GM15510 (cell line): ENCODE data around the gene CUTA.

Source experiments
- POLR2A ChIP-seq: IDR thresholded peaks from 3 replicates; pipeline ENCODE4 v1.6.1; 2011; ENCODE audit warnings: borderline replicate concordance; ENCODE audit not compliant: insufficient read length; ENCODE audit errors: extremely low read depth

The CUTA gene, protein sequence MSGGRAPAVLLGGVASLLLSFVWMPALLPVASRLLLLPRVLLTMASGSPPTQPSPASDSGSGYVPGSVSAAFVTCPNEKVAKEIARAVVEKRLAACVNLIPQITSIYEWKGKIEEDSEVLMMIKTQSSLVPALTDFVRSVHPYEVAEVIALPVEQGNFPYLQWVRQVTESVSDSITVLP

DNA sequence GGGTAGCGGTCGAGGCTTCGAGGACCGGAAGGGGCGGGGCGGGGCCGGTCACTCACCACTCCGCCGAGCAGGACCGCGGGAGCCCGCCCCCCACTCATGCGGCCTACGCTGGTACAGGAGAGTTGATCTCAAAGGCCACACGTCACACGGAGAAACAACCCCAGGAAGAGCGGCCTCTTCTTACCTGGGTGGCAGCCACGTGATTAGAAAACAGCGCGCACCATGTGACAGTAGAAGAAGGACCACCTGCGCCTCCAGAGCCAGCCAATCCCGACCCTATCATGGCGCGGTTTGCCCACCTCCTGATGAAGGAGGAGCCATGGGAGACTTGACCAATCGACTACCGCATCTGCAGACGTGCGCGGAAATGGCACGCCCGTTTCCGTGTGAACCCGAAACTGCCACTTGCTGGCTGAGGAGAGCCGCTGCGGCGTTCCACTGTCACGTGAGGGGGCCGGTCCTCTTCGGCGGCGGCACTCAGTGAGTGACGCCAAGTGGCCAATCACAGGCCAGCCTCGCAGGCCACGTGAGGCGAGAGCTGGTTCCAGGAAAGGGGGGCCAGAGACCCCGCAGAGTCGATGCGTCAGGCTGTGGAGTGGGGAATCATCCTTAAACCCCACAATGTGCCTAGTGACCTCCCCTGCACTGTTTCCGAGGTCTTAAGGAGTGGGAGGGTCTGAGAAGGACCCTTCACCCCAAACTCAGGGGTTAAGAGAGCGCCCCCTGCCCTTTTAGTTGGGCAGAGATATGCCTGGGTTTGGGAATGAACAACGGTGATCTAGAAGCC is at the start of gene CUTA:
TSS of gene CUTA (minus strand) at position 205 of the 787 bp plus-strand sequence. CDS start at position 98, 107 bp downstream.
- TF ChIP-seq POLR2A = peak; percentile 62

DNA sequence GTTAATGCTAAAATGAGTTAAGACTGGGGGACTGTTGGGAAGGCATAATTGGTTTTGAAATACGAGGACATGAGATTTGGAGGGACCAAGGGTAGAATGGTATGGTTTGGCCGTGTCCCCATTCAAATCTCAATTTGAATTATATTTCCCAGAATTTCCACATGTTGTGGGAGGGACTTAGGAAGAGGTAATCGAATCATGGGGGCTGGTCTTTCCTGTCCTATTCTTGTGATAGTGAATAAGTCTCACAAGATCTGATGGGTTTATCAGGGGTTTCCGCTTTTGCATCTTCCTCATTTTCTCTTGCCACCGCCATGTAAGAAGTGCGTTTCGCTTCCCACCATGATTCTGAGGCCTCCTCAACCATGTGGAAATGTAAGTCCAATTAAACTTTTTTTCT is 49.2 kb upstream of the CUTA start:
- no peak for TF ChIP-seq POLR2A

DNA sequence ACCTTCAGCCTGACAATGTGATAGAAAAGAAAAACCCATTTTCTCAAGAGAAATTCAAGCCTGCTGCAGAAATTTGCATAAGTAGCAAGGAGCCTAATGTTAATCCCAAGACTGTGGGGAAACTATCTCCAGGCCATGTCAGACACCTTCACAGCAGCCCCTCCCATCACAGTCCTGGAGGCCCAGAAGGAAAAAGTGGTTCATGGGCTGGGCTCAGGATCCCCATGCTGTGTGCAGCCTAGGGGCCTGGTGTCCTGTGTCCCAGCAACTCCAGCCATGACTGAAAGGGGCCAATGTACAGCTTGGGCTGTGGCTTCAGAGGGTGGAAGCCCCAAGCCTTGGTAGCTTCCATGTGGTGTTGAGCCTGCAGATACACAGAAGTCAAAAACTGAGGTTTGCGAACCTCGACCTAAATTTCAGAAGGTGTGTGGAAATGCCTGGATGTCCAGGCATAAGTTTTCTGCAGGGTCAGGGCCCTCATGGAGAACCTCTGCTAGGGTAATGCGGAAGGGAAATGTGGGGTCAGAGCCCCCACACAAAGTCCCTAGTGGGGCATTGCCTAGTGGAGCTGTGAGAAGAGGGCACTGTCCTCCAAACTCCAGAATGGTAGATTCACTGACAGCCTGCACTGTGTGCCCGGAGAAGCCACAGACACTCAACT is 48.3 kb upstream of the CUTA start:
- TF ChIP-seq POLR2A = no peak

DNA sequence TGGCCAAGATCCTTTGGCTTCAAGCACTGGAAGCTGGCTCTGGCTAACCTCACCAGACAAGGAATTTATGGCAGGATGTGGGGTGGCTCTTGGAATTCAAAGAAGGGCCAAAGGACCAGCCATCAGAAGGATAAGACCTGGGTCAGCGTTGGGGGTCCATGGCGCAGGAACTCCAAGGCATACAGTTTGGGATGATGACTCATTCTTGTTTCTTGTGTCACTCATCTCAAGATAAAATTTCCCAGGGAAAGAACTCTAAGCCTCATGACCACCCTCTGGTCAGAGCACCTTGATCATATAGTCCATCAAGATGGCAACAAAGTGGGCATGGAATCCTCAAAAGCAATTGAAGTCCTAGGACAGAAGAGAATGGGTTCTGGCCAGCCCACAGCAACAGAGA is 41.3 kb upstream of the CUTA start:
- no peak for TF ChIP-seq POLR2A

DNA sequence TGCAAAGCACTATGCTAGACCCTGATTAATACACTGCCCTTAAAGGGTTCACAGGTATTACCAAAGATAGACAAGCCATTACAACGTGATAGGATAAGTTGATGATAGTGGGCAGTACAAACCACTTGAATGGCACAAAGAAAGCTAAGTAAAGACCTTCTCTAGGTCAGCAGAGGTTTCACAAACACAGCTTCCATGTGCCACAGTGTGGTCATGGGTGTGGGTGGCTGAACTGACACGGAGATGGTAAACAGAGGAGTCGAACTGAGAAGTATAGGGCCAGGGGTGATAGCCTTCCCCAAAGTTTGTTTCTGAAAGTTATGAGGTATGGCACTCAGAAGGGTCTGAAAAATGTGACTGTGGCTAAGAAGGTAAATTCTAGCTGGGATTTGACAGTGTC is 40.8 kb upstream of the CUTA start:
- no peak for TF ChIP-seq POLR2A

DNA sequence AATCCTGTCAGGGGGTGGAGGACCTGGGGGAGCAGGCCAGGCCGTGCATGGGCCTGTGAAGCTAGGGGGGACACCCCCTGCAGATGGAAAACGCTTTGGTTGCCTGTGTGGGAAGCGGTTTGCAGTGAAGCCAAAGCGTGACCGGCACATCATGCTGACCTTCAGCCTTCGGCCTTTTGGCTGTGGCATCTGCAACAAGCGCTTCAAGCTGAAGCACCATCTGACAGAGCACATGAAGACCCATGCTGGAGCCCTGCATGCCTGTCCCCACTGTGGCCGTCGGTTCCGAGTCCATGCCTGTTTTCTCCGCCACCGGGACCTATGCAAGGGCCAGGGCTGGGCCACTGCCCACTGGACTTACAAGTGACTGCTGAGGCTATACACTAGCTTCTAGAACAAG is 38.2 kb upstream of the CUTA start:
- no peak for TF ChIP-seq POLR2A

DNA sequence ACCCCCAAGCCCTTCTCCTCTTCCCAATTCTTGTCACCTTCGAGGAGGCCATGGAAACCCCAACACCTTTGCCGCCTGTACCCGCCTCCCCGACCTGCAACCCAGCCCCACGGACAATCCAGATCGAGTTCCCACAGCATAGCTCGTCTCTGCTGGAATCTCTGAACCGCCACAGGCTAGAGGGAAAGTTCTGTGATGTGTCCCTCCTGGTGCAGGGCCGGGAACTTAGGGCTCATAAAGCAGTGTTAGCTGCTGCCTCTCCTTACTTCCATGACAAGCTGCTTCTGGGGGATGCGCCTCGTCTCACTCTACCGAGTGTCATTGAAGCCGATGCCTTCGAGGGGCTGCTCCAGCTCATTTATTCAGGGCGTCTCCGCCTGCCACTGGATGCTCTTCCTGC is 37.1 kb upstream of the CUTA start:
- no peak for TF ChIP-seq POLR2A

DNA sequence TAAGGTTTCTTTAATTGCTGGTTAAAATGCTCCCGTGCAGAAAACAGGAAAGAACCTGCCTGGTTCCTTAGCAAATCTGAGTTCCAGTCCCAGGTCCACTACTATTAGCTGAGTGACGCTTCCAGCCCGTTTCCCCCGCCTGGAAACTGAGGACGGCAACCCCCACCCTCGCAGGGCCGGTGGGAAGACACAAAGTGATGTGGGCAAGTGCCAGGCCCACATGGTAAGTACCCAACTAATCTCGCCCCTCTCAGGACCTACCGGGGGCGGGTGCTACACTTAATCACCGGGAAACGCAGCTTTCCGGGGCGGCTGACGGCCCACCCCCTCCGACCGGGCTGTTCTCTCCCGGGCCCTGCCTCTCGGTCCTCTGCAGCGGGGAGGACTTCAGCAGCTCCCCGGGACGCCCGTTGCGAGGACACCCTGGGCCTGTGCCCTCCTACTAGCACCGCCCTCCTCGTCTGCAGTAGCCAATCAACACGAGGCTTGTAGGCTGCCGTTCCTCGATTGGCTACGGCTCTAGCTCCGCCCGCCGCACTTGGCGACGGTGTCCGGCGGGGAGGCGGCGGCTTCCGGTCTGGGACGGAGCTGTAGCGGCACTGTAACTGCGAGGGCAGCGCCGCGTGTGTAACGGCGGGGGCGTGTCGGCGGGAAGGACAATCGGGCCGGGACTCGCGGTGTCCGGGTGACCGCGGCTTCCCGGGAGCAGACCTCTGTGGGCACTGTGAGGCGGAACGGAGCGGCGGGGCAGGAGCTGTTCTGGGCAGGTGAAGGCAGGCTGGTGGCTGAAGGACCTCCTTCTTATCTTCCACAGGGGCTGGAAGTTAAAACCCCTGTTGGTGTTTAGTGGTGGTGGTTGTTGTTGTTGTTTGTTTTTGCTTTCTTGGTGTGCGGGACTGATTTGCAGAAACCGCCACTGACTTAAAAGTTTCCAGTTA is 36.4 kb upstream of the CUTA start, which contains the start of gene ZBTB9:
TSS of gene ZBTB9 (plus strand) at position 568 of the 938 bp plus-strand sequence. CDS start 525 bp downstream, outside the sequence.
- TF ChIP-seq POLR2A = peak; percentile 93

DNA sequence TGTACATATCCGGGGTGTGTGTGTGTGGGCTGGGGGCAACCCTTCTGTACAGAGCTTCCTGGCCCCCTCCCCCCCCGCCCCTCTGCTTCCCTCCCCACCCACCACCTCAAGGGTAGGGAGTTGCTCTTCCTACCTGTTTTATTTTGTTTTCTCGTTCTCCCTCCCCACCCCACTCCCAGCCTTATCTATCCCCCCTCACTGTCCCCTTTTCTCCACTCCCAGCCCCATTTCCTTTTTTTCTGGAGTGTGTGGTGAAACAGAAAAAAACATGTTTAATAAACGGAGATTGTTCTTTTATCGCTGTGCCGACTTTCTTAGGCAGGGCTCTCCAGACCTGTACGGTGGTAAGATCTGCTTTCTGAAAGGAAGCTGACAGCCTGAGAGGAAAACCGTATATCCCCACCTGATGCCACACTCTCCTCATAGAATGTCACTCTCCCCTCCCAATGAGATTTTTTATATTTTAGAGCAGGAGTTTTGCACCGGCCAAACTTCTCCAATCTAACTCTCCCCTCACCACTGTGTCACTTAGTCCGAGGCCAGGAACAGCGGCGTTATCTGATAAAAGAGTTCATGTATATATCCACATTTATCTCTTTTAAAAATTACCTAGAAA is 35.6 kb upstream of the CUTA start:
- no peak for TF ChIP-seq POLR2A

DNA sequence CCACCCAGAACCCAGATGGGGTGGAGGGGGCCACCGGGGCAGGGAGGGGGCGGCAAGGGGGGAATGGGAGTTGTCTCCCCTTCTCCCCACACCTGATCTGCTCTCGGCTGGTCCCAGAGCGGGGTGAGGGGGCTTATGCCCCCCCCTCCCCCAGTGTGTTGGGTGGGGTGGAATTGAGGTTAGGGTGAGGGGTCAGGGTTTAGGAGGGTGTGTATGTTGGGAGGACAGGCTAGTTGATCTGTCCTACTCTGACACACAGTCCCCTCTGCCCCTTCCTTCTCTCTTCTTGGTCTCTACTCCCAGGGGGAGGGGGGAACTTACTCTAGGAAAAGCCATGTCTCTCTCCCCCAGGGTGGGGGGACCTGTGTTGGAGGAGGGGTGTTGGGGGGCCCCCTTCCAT is 34.6 kb upstream of the CUTA start:
- TF ChIP-seq POLR2A = no peak

DNA sequence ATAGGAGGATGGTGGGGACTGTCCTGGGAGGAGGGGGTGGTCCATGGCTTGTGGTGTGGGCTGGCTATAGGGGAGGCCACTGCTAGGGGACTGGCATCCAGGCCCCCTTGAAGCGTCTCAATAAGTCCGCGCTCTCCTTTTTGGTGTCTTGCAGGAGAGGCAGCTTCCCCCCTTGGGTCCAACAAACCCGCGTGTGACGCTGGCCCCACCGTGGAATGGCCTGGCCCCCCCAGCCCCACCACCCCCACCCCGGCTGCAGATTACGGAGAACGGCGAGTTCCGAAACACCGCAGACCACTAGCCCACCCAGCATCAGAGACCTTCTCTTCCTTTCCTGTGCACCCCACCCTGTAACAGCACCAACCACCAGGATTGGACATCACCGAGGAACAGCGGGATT is 33.7 kb upstream of the CUTA start:
- TF ChIP-seq POLR2A = no peak

DNA sequence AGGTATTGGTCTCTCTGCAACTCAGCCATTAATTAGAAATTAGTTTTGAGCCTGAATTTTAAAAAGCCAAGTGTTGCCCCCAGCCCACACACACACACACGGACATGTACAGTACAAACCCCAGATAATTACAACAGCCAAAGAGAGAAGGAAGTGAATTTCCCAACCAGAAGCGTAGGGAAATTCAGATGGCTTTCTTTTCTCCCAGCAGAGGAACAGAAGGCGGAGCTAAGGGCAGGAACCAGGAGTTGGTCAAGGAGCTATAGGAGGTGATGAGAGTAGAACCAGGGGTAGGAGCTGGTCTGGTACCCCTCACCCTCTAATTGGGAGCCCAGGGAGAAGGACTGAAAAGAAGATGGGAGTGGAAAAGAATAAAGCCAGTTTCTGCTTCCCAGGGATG is 32.5 kb upstream of the CUTA start:
- no peak for TF ChIP-seq POLR2A

DNA sequence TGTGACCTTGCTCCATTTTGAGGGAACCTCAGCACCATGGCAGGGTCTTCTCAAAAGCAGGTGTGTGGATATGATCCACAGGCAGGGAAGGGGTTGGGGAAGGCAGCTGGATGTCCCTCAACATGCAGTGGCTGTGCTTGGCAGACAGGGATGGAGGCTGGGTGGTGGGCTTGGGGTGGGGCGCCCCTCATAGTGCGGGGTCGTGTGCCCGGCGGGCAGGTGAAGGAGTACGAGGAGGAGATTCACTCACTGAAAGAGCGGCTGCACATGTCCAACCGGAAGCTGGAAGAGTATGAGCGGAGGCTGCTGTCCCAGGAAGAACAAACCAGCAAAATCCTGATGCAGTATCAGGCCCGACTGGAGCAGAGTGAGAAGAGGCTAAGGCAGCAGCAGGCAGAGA is 28.4 kb upstream of the CUTA start:
- no peak for TF ChIP-seq POLR2A

DNA sequence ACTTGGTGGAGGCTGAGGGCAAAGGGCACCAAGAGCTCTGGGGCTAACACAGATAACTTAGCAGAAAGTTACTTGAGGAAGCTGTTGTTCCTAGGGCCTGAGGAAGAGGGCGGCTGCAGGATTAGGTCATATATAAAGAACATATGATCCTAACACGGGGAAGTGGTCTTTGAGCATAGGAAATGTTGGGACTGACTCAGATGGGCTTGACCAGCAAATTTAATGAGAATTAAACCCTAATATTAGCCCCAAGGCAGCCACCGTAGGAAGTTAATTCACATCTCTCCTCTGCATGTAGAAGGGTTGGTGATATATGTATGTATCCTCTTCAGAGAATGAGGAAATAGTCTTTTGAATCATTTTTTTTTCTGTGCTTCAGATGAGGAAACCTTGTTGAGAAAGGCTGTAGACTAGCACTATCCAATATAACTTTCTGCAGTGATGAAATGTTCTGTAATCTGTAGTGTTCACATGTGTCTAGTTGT is 27.3 kb upstream of the CUTA start:
- TF ChIP-seq POLR2A = no peak
